Esophagus muscularis mucosa (tissue), 4 donors: ENCODE data around the gene ZPR1.

Source experiments
- CTCF ChIP-seq, 3 experiments: fragments of 200-600 bp in 2 of 3; fragments of 450-650 bp in 1 of 3; sonication (generic) in 2 of 3; IDR thresholded peaks; one replicate each; pipeline ENCODE4 v1.5.1; 2017 to 2019; ENCODE audit warnings: antibody characterized with exemption in 3 of 3, mild to moderate bottlenecking in 2 of 3, moderate library complexity in 1 of 3
- EP300 ChIP-seq: sonication (generic); formaldehyde crosslinking; IDR thresholded peaks from one replicate; pipeline ENCODE4 v1.6.1; 2017; ENCODE audit warnings: antibody characterized with exemption
- POLR2A ChIP-seq: fragments of 450-650 bp; IDR thresholded peaks from one replicate; pipeline ENCODE4 v1.6.1; 2017; ENCODE audit warnings: antibody characterized with exemption, moderate library complexity, mild to moderate bottlenecking, low read depth
- POLR2AphosphoS5 ChIP-seq, 2 donors: sonication (generic); formaldehyde crosslinking; IDR thresholded peaks; one replicate each; pipeline ENCODE4 v1.6.1; 2017; ENCODE audit warnings: antibody characterized with exemption in 2 of 2

GRCh38 chr11:116788534-116788933, 711 bp upstream of the ZPR1 start:
- TF ChIP-seq CTCF (IDR thresholded peaks at IDR 0.05) = no peak
- TF ChIP-seq EP300 = no peak
- TF ChIP-seq POLR2A = no peak
- TF ChIP-seq POLR2AphosphoS5 (IDR thresholded peaks at IDR 0.05) = no peak
